DOHH2 (cell line): ENCODE results near the gene ZNF416.

ENCODE experiments used
- H3F3A ChIP-seq: fragments of 200-600 bp; sonication (generic), shearing (Covaris generic); 2 replicates; pipeline ENCODE4 v1.6.0; 2016; ENCODE audit warnings: antibody characterized with exemption, mild to moderate bottlenecking; ENCODE audit not compliant: control insufficient read depth, insufficient read depth
- H3K27ac ChIP-seq: fragments of 200-600 bp; sonication (generic); 2 replicates; pipeline ENCODE4 v1.5.1; 2014; ENCODE audit warnings: low read depth, mild to moderate bottlenecking, low read length, moderate library complexity
- H3K27me3 ChIP-seq: fragments of 200-600 bp; sonication (generic); 2 replicates; pipeline ENCODE4 v1.6.1; 2014; ENCODE audit warnings: mild to moderate bottlenecking, low read length, mixed read lengths; ENCODE audit not compliant: control insufficient read depth
- H3K36me3 ChIP-seq: fragments of 200-600 bp; sonication (generic); 2 replicates; pipeline ENCODE4 v1.6.1; 2014; ENCODE audit warnings: mild to moderate bottlenecking, low read length, moderate library complexity, mixed read lengths; ENCODE audit not compliant: control insufficient read depth
- H3K4me1 ChIP-seq: fragments of 200-600 bp; sonication (generic); 2 replicates; pipeline ENCODE4 v1.6.1; 2014; ENCODE audit warnings: mild to moderate bottlenecking, low read length, mixed read lengths; ENCODE audit not compliant: control insufficient read depth
- H3K4me2 ChIP-seq: fragments of 200-600 bp; sonication (generic); 2 replicates; pipeline ENCODE4 v1.6.0; 2014; ENCODE audit warnings: mild to moderate bottlenecking, low read length, moderate library complexity
- H3K4me3 ChIP-seq: fragments of 200-600 bp; sonication (generic); 2 replicates; pipeline ENCODE4 v1.5.1; 2014; ENCODE audit warnings: mild to moderate bottlenecking, low read length, mixed read lengths
- H3K79me2 ChIP-seq: fragments of 200-600 bp; sonication (generic); 2 replicates; pipeline ENCODE4 v1.6.1; 2014; ENCODE audit warnings: mild to moderate bottlenecking, low read length, mixed read lengths; ENCODE audit not compliant: control insufficient read depth
- H3K9me2 ChIP-seq: fragments of 200-600 bp; sonication (generic); replicated peaks from 2 replicates; pipeline ENCODE4 v1.6.1; 2014; ENCODE audit warnings: mild to moderate bottlenecking, low read length, mixed read lengths; ENCODE audit not compliant: control insufficient read depth
- H3K9me3 ChIP-seq: fragments of 200-600 bp; sonication (generic); 2 replicates; pipeline ENCODE4 v1.6.1; 2014; ENCODE audit warnings: antibody characterized with exemption, low read length, mixed read lengths; ENCODE audit not compliant: control insufficient read depth, insufficient read depth
- H4K20me1 ChIP-seq: fragments of 200-600 bp; sonication (generic); 2 replicates; pipeline ENCODE4 v1.6.0; 2014; ENCODE audit warnings: low read depth, mild to moderate bottlenecking, antibody characterized with exemption, low read length, moderate library complexity; ENCODE audit not compliant: control insufficient read depth, insufficient read depth
- EZH2phosphoT487 ChIP-seq: fragments of 200-600 bp; sonication (generic); IDR thresholded peaks from 2 replicates; pipeline ENCODE4 v1.6.1; 2017; ENCODE audit warnings: borderline replicate concordance, mild to moderate bottlenecking, antibody characterized with exemption, low read length, moderate library complexity, mixed read lengths
- TF ChIP-seq, protein P1 (sequence below): fragments of 200-600 bp; sonication (generic); IDR thresholded peaks from one replicate; pipeline ENCODE4 v1.5.1; 2014; ENCODE audit warnings: antibody characterized with exemption, mild to moderate bottlenecking, low read depth, low read length; ENCODE audit not compliant: poor library complexity, severe bottlenecking

The ZNF416 gene

DNA sequence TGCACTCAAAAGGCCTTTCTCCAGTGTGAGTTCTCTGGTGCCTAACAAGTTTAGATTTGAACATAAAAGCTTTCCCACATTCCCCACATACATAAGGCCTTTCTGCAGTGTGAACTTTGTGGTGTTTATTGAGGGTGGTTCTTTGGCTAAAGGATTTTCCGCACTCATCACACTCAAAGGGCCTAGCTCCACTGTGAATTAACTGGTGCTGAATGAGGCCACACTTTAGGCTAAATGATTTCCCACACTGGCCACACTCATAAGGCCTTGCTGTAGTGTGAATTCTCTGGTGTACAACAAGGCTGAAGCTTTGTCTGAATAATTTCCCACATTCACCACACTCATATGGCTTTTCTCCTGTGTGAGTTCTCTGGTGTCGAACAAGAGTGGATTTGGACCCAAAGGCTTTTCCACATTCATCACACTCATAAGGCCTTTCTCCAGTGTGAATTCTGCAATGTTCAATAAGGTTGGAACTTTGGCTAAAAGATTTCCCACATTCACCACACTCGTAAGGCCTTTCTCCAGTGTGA, 6.2 kb downstream of the ZNF416 start:
- no peak overlapping the region for H3K27ac ChIP-seq
- peaks cover 73% of the 10 kb centered on the region for H3K9me3 ChIP-seq
- no peaks in the 10 kb centered on the region for H3K79me2 ChIP-seq
- no peak overlapping the region for H3K4me2 ChIP-seq
- H3K4me1 ChIP-seq, result no peaks in the 10 kb centered on the region
- H3K27me3 ChIP-seq, result no peaks in the 10 kb centered on the region
- no peaks in the 10 kb centered on the region for H3K9me2 ChIP-seq
- H4K20me1 ChIP-seq, result no peaks in the 10 kb centered on the region
- H3F3A ChIP-seq, result no peaks in the 10 kb centered on the region
- H3K36me3 ChIP-seq, result peaks cover 16% of the 10 kb centered on the region
- no peak overlapping the region for H3K4me3 ChIP-seq
- TF ChIP-seq, protein P1, sequence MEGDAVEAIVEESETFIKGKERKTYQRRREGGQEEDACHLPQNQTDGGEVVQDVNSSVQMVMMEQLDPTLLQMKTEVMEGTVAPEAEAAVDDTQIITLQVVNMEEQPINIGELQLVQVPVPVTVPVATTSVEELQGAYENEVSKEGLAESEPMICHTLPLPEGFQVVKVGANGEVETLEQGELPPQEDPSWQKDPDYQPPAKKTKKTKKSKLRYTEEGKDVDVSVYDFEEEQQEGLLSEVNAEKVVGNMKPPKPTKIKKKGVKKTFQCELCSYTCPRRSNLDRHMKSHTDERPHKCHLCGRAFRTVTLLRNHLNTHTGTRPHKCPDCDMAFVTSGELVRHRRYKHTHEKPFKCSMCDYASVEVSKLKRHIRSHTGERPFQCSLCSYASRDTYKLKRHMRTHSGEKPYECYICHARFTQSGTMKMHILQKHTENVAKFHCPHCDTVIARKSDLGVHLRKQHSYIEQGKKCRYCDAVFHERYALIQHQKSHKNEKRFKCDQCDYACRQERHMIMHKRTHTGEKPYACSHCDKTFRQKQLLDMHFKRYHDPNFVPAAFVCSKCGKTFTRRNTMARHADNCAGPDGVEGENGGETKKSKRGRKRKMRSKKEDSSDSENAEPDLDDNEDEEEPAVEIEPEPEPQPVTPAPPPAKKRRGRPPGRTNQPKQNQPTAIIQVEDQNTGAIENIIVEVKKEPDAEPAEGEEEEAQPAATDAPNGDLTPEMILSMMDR, result no peak
- no peak for TF ChIP-seq EZH2phosphoT487

DNA sequence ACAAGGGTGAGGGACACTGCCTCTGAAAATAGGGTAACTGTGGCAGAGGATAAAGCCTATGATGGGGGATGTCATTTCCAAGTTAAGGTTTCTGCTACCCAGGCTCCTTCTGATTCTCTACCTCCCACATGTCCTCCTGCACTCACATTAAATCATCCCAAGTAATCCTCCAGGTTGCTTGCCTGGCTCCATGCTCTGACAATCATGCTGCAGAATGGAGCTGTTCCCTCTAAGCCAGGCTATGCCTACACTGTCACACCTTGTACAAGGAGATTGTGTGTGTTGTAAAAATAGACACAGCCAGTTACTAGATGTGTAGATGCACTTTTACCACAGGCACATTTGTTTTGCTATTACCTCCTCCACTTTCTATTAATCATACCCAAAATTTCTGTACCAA, 8.0 kb downstream of the ZNF416 start:
- no peak overlapping the region for H3K27ac ChIP-seq
- H3K4me1 ChIP-seq, result no peaks in the 10 kb centered on the region
- H4K20me1 ChIP-seq, result no peaks in the 10 kb centered on the region
- H3K9me2 ChIP-seq, result no peaks in the 10 kb centered on the region
- H3K9me3 ChIP-seq, result peaks cover 80% of the 10 kb centered on the region
- TF ChIP-seq, protein P1, result no peak
- TF ChIP-seq EZH2phosphoT487, result no peak
- H3K36me3 ChIP-seq, result peaks cover 16% of the 10 kb centered on the region
- no peak overlapping the region for H3K4me2 ChIP-seq
- no peaks in the 10 kb centered on the region for H3K27me3 ChIP-seq
- no peaks in the 10 kb centered on the region for H3K79me2 ChIP-seq
- no peaks in the 10 kb centered on the region for H3F3A ChIP-seq
- H3K4me3 ChIP-seq, result no peak overlapping the region

DNA sequence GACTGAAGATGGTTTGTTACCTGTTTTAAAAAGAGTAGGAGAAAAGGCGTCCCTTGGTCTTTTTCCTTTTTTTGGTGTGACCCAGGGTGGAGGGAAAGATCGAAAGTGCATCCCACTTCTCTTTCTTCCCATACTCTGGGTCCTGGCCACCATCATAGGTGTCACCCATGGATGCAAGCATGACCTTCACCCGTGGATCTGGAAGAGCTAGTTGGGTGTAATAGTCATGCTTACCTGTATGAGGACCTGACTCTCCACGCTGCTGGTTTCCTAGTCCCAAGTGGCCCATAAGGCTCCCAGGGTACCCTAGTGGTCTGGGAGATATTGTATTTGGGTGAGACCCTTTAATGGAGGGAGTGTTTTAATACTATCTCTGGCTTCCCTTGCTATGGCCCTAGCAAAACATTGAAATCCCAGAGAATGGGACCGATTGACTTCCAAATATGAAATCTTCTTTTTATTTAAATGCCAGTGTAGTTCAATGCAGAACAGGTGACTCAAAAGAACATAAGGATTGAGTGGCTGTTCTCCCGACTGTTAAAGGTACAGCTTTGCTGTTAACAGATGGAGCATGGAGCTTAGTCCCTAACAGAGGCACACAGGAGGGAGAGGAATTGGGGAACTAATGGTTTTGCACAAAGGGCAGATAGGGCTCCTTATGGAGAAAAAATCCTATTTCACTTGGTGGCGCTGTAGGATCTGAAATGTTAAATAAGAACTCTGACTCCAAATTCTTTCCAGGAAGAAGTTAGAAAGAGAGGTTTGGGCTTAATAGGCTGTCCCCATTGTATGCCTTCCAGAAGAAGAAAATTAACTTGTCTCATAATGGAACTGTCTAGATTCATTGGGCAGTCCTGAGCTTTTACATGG, 12.1 kb downstream of the ZNF416 start:
- H4K20me1 ChIP-seq, result no peaks in the 10 kb centered on the region
- H3K9me3 ChIP-seq, result peaks cover 66% of the 10 kb centered on the region
- H3K79me2 ChIP-seq, result no peaks in the 10 kb centered on the region
- H3K4me3 ChIP-seq, result no peak overlapping the region
- no peak for TF ChIP-seq EZH2phosphoT487
- TF ChIP-seq, protein P1, result peak; percentile 17
- H3K27me3 ChIP-seq, result no peaks in the 10 kb centered on the region
- no peaks in the 10 kb centered on the region for H3K36me3 ChIP-seq
- H3K9me2 ChIP-seq, result no peaks in the 10 kb centered on the region
- H3K27ac ChIP-seq, result no peak overlapping the region
- no peak overlapping the region for H3K4me2 ChIP-seq
- H3K4me1 ChIP-seq, result no peaks in the 10 kb centered on the region
- H3F3A ChIP-seq, result no peaks in the 10 kb centered on the region
